ENCODE results near the gene WWP2.

Gene WWP2

DNA sequence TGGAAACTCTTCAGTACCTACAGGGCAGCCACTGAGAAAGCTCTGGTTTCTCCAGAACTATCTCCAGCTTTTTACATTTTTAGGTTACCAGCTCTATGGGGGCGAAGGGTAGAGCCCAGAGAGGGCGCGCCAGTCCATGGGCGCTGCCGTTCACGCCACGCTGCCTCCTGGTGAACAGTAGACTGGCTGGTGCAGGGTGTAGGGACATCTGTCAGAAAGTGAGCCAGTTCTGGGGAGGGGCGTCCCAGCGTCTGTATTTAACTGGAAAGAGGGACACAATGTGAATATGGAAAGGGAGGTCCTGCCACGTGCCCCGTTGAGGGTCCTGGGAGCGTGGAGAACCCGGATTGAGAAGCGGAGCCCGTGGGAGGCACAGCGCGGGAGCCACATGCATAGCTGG lies 172.6 kb downstream of the WWP2 start:
- TF ChIP-seq POLR2AphosphoS5 (IDR thresholded peaks at IDR 0.05; ENCODE audit: borderline replicate concordance, low read depth, low read length), result no peak
- no peak for TF ChIP-seq EZH2 (IDR thresholded peaks at IDR 0.05)
- TF ChIP-seq FOXP2 (optimal IDR thresholded peaks at IDR 0.05; ENCODE audit: control extremely low read depth, extremely low read length, insufficient read depth), result no peak
- Histone ChIP-seq H3K9ac (ENCODE audit: insufficient read length) (no peak overlapping the region), H3K4me3 (no peak overlapping the region), H3K27ac (no peak overlapping the region), H3K9me3 (ENCODE audit: low read depth, low read length) (no peaks in the 10 kb centered on the region), H3K36me3 (ENCODE audit: insufficient read depth, low read length) (no peaks in the 10 kb centered on the region)
- DNase-seq (ENCODE audit: low read depth, low spot score), result no peak

DNA sequence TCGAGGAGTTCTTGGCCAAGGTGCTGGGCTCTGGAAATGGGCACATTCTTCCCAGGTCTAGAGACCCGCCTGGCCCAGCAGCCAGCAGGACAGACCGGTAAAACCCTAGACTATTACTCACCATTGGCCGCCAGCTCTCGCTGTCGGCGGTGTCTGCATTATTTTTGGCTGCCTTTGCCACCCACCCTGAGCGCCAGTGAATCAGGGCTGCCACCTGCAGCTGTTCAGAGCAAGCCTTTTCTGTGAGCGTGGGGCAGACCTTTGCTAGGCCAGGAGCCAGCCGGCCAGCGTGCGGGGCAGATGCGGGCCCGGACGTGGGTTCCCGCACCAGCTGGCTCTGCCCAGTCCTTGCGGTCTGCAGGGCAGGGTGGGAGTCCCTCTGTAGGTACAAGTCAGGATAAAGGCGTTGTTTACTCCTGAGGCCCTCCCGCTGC lies 173.2 kb downstream of the WWP2 start:
- Histone ChIP-seq H3K9ac (ENCODE audit: insufficient read length) (no peak overlapping the region), H3K27ac (no peak overlapping the region), H3K9me3 (ENCODE audit: low read depth, low read length) (no peaks in the 10 kb centered on the region), H3K4me3 (no peak overlapping the region), H3K36me3 (ENCODE audit: insufficient read depth, low read length) (no peaks in the 10 kb centered on the region)
- TF ChIP-seq POLR2AphosphoS5 (IDR thresholded peaks at IDR 0.05; ENCODE audit: borderline replicate concordance, low read depth, low read length), result no peak
- TF ChIP-seq FOXP2 (optimal IDR thresholded peaks at IDR 0.05; ENCODE audit: control extremely low read depth, extremely low read length, insufficient read depth), result no peak
- TF ChIP-seq EZH2 (IDR thresholded peaks at IDR 0.05), result no peak
- no peak for DNase-seq (ENCODE audit: low read depth, low spot score)

DNA sequence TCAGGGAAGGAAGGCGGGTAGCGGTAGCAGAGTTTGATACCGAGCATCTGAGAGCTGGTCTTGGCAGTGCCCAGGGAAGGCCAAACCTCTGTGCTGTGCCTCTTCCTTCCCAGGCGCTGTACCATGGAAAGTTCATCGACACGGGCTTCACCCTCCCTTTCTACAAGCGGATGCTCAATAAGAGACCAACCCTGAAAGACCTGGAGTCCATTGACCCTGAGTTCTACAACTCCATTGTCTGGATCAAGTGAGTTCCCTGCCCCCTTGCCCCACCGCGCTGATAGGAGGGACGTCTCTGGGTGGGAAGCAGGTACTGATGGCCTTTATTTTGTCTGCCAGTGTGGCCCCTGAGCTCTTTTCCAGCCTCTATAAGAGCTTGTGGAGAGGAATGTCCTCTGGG lies 173.6 kb downstream of the WWP2 start:
- no peak for TF ChIP-seq FOXP2 (optimal IDR thresholded peaks at IDR 0.05; ENCODE audit: control extremely low read depth, extremely low read length, insufficient read depth)
- TF ChIP-seq EZH2 (IDR thresholded peaks at IDR 0.05), result no peak
- no peak for TF ChIP-seq POLR2AphosphoS5 (IDR thresholded peaks at IDR 0.05; ENCODE audit: borderline replicate concordance, low read depth, low read length)
- no peaks in the 10 kb centered on the region for H3K36me3 ChIP-seq (ENCODE audit: insufficient read depth, low read length)
- H3K27ac ChIP-seq, result no peak overlapping the region
- DNase-seq (ENCODE audit: low read depth, low spot score), result no peak
- H3K4me3 ChIP-seq, result no peak overlapping the region
- no peaks in the 10 kb centered on the region for H3K9me3 ChIP-seq (ENCODE audit: low read depth, low read length)
- H3K9ac ChIP-seq (ENCODE audit: insufficient read length), result no peak overlapping the region

DNA sequence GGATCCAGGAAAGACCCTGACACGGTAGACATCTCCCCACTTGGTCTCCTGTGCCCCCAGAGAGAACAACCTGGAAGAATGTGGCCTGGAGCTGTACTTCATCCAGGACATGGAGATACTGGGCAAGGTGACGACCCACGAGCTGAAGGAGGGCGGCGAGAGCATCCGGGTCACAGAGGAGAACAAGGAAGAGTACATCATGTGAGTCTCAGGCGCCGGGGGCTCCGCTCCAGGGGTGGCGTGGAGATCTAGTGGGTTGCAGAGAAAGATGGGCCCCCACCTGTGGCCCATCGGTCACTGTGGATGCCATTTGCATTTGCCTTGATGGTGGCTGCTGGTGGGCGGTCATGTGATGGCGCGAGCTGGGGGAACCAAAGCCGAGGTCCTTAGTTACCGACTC lies 174.1 kb downstream of the WWP2 start:
- no peak overlapping the region for H3K27ac ChIP-seq
- H3K36me3 ChIP-seq (ENCODE audit: insufficient read depth, low read length), result no peaks in the 10 kb centered on the region
- H3K4me3 ChIP-seq, result no peak overlapping the region
- no peak for TF ChIP-seq FOXP2 (optimal IDR thresholded peaks at IDR 0.05; ENCODE audit: control extremely low read depth, extremely low read length, insufficient read depth)
- no peak for TF ChIP-seq POLR2AphosphoS5 (IDR thresholded peaks at IDR 0.05; ENCODE audit: borderline replicate concordance, low read depth, low read length)
- TF ChIP-seq EZH2 (IDR thresholded peaks at IDR 0.05), result no peak
- DNase-seq (ENCODE audit: low read depth, low spot score), result no peak
- H3K9me3 ChIP-seq (ENCODE audit: low read depth, low read length), result no peaks in the 10 kb centered on the region
- no peak overlapping the region for H3K9ac ChIP-seq (ENCODE audit: insufficient read length)

DNA sequence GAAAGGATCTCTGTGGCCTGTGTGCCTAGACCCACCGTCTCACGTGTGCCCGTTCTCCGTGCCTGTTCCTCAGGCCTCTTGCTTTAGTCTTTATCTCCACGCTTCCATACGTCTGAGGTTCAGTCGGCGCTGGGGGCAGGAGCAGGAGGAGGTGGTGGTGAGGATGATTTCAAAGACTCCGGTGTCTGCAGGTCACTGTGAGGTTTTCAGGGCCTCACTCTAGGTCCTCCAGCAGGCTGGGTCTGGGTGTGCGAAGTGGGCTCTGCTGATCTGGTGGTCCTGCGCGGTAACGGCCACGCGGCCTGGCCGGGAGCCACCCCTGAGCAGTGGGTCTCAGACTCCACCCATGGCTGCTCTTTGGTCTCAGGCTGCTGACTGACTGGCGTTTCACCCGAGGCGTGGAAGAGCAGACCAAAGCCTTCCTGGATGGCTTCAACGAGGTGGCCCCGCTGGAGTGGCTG lies 174.6 kb downstream of the WWP2 start:
- no peaks in the 10 kb centered on the region for H3K36me3 ChIP-seq (ENCODE audit: insufficient read depth, low read length)
- TF ChIP-seq POLR2AphosphoS5 (IDR thresholded peaks at IDR 0.05; ENCODE audit: borderline replicate concordance, low read depth, low read length), result no peak
- TF ChIP-seq EZH2 (IDR thresholded peaks at IDR 0.05), result no peak
- no peak for TF ChIP-seq FOXP2 (optimal IDR thresholded peaks at IDR 0.05; ENCODE audit: control extremely low read depth, extremely low read length, insufficient read depth)
- H3K27ac ChIP-seq, result no peak overlapping the region

DNA sequence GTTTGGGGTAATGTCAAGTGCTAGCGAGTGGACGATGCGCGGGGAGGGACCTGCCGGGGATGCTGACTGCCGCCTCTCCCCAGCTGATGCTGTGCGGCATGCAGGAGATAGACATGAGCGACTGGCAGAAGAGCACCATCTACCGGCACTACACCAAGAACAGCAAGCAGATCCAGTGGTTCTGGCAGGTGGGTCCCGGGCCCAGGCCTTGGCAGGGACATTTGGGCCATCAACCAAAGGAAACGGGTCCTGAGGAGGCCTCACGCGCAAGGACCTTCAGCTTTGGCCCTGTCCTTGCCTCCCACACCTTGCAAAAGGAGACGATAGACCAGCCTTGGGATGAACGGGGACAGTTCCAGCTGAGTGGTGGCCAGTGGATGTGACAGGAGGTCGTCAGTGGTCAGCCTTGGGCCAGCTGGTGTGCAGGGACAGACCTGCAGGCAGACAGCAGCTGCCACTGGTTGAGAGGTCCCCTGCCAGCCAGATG lies 175.4 kb downstream of the WWP2 start:
- DNase-seq (ENCODE audit: low read depth, low spot score), result no peak
- Histone ChIP-seq H3K27ac (no peak overlapping the region), H3K9me3 (ENCODE audit: low read depth, low read length) (no peaks in the 10 kb centered on the region), H3K4me3 (no peak overlapping the region), H3K36me3 (ENCODE audit: insufficient read depth, low read length) (no peaks in the 10 kb centered on the region), H3K9ac (ENCODE audit: insufficient read length) (no peak overlapping the region)
- TF ChIP-seq EZH2 (IDR thresholded peaks at IDR 0.05) (no peak), FOXP2 (optimal IDR thresholded peaks at IDR 0.05; ENCODE audit: control extremely low read depth, extremely low read length, insufficient read depth) (no peak), POLR2AphosphoS5 (IDR thresholded peaks at IDR 0.05; ENCODE audit: borderline replicate concordance, low read depth, low read length) (no peak)

More for the DNA sequence above, 174.6 kb downstream of the WWP2 start:
- Histone ChIP-seq H3K9ac (ENCODE audit: insufficient read length) (no peak overlapping the region), H3K9me3 (ENCODE audit: low read depth, low read length) (no peaks in the 10 kb centered on the region), H3K4me3 (no peak overlapping the region)
- DNase-seq (ENCODE audit: low read depth, low spot score), result no peak

DNA sequence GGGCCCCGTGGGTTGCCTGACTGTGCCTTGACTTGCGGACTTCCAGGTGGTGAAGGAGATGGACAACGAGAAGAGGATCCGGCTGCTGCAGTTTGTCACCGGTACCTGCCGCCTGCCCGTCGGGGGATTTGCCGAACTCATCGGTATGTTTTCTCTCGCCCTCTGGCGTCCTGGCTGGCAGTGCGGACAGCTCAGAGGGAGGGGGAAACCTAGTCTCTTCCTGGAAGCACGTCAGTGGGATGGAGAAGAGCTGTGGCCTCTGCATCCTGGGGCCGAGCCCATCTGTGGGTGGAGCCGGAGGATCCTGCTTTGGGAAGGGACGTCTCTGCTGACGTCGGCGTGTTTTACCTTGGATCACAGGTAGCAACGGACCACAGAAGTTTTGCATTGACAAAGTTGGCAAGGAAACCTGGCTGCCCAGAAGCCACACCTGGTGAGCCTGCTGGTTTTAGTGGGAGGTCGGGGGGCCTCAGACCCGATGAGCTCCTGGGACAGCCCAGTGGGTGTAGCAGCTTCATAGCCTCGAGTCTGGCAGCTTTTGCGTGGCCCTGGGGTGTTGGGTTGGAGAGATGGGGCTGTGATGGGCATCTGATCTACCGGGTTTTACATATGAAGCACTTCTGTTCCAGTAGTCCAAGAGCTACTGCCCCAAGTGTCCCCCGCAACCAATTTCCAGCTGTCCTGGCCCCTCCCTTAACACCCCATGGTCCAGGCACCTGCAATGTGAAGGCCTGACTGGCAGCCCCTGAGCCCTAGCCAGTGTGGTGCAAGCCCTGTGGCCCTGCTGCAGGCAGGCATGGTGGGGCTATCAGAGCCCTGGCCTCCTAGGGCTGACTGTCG lies 177.1 kb downstream of the WWP2 start:
- Histone ChIP-seq H3K9ac (ENCODE audit: insufficient read length) (no peak overlapping the region), H3K4me3 (no peak overlapping the region), H3K27ac (no peak overlapping the region), H3K9me3 (ENCODE audit: low read depth, low read length) (no peaks in the 10 kb centered on the region), H3K36me3 (ENCODE audit: insufficient read depth, low read length) (no peaks in the 10 kb centered on the region)
- TF ChIP-seq EZH2 (IDR thresholded peaks at IDR 0.05) (no peak), POLR2AphosphoS5 (IDR thresholded peaks at IDR 0.05; ENCODE audit: borderline replicate concordance, low read depth, low read length) (no peak), FOXP2 (optimal IDR thresholded peaks at IDR 0.05; ENCODE audit: control extremely low read depth, extremely low read length, insufficient read depth) (no peak)
- DNase-seq (ENCODE audit: low read depth, low spot score), result no peak

DNA sequence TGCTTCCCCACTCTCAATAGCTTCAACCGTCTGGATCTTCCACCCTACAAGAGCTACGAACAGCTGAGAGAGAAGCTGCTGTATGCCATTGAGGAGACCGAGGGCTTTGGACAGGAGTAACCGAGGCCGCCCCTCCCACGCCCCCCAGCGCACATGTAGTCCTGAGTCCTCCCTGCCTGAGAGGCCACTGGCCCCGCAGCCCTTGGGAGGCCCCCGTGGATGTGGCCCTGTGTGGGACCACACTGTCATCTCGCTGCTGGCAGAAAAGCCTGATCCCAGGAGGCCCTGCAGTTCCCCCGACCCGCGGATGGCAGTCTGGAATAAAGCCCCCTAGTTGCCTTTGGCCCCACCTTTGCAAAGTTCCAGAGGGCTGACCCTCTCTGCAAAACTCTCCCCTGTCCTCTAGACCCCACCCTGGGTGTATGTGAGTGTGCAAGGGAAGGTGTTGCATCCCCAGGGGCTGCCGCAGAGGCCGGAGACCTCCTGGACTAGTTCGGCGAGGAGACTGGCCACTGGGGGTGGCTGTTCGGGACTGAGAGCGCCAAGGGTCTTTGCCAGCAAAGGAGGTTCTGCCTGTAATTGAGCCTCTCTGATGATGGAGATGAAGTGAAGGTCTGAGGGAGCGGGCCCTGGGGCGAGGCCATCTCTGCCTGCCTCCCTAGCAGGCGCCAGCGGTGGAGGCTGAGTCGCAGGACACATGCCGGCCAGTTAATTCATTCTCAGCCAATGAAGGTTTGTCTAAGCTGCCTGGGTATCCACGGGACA lies 177.9 kb downstream of the WWP2 start:
- Histone ChIP-seq H3K27ac (no peak overlapping the region), H3K9me3 (ENCODE audit: low read depth, low read length) (no peaks in the 10 kb centered on the region), H3K4me3 (no peak overlapping the region), H3K9ac (ENCODE audit: insufficient read length) (no peak overlapping the region), H3K36me3 (ENCODE audit: insufficient read depth, low read length) (no peaks in the 10 kb centered on the region)
- no peak for TF ChIP-seq EZH2 (IDR thresholded peaks at IDR 0.05)
- TF ChIP-seq POLR2AphosphoS5 (IDR thresholded peaks at IDR 0.05; ENCODE audit: borderline replicate concordance, low read depth, low read length), result no peak
- no peak for TF ChIP-seq FOXP2 (optimal IDR thresholded peaks at IDR 0.05; ENCODE audit: control extremely low read depth, extremely low read length, insufficient read depth)
- no peak for DNase-seq (ENCODE audit: low read depth, low spot score)

All from SK-N-MC (cell line).